ENCODE data around the gene PTPRJ.

GRCh38 chr11:48123254-48123875 lies 143.0 kb downstream of the PTPRJ start:
- TF ChIP-seq CTCF (IDR thresholded peaks at IDR 0.05) (no peak), POLR2A (IDR thresholded peaks at IDR 0.05) (no peak)
